Jurkat, Clone E6-1 (cell line): ENCODE measurements around the gene PC.

Experiments
- DNase-seq: peaks from one replicate; pipeline ENCODE4 v3.0.0-alpha.2; 2011; ENCODE audit warnings: low read depth, low spot score
- H3K4me3 ChIP-seq: 2 replicates; pipeline ENCODE4 v1.5.1; 2011; ENCODE audit warnings: mild to moderate bottlenecking, low read length, control low read depth, moderate library complexity

PC gene

GRCh38 chr11:66851698-66852465 lies 106.3 kb downstream of the PC start:
- peak; percentile 17 for DNase-seq

GRCh38 chr11:66851239-66851596 lies 107.0 kb downstream of the PC start:
- DNase-seq: no peak
- no peak overlapping the region for H3K4me3 ChIP-seq

More at GRCh38 chr11:66851698-66852465, 106.3 kb downstream of the PC start:
- H3K4me3 ChIP-seq: no peak overlapping the region

GRCh38 chr11:66850588-66851238 lies 107.5 kb downstream of the PC start:
- DNase-seq: no peak

GRCh38 chr11:66850235-66850587 lies 108.0 kb downstream of the PC start:
- H3K4me3 ChIP-seq: no peak overlapping the region
- DNase-seq: no peak

More at GRCh38 chr11:66850588-66851238, 107.5 kb downstream of the PC start:
- H3K4me3 ChIP-seq: no peak overlapping the region

GRCh38 chr11:66849501-66850234 lies 108.5 kb downstream of the PC start:
- no peak for DNase-seq
- no peak overlapping the region for H3K4me3 ChIP-seq

GRCh38 chr11:66848671-66849500 lies 109.3 kb downstream of the PC start:
- no peak for DNase-seq
- no peak overlapping the region for H3K4me3 ChIP-seq

- H3K4me3 ChIP-seq: no peak overlapping the region
- no peak for DNase-seq
Observed at GRCh38 chr11:66847461-66848232, 110.5 kb downstream of the PC start.

GRCh38 chr11:66846671-66847091 lies 111.5 kb downstream of the PC start:
- no peak for DNase-seq

GRCh38 chr11:66845876-66846212 lies 112.3 kb downstream of the PC start:
- DNase-seq: no peak
- no peak overlapping the region for H3K4me3 ChIP-seq

More at GRCh38 chr11:66846671-66847091, 111.5 kb downstream of the PC start:
- H3K4me3 ChIP-seq: no peak overlapping the region

GRCh38 chr11:66845143-66845875 lies 112.9 kb downstream of the PC start:
- no peak overlapping the region for H3K4me3 ChIP-seq
- no peak for DNase-seq

- H3K4me3 ChIP-seq: peak overlapping the region; percentile 96
- no peak for DNase-seq
Observed at GRCh38 chr11:66844496-66845142, 113.6 kb downstream of the PC start.

- H3K4me3 ChIP-seq: peak overlapping the region; percentile 96
- DNase-seq: no peak
Observed at GRCh38 chr11:66843776-66844495, 114.2 kb downstream of the PC start.

- H3K4me3 ChIP-seq: peak within 1 kb of the TSS; percentile 96
- DNase-seq: peak; percentile 81
Observed at GRCh38 chr11:66842896-66843775, 115.0 kb downstream of the PC start, which contains the start of gene RCE1. Gene RCE1 (plus strand): TSS chr11:66843441. CDS start chr11:66843456, 15 bp downstream.

GRCh38 chr11:66842501-66842895 lies 115.7 kb downstream of the PC start:
- DNase-seq: no peak
- H3K4me3 ChIP-seq: peak overlapping the region; percentile 91

- no peak for DNase-seq
- H3K4me3 ChIP-seq: peak overlapping the region; percentile 91
Observed at GRCh38 chr11:66841861-66842260, 116.3 kb downstream of the PC start.
